ENCODE data around the gene ARHGEF37.
"Not testable (repeated sequence)": the region's sequence is repeated elsewhere in the genome, so short reads cannot be mapped to it uniquely, and the experiment has no call there.

The ARHGEF37 gene, protein sequence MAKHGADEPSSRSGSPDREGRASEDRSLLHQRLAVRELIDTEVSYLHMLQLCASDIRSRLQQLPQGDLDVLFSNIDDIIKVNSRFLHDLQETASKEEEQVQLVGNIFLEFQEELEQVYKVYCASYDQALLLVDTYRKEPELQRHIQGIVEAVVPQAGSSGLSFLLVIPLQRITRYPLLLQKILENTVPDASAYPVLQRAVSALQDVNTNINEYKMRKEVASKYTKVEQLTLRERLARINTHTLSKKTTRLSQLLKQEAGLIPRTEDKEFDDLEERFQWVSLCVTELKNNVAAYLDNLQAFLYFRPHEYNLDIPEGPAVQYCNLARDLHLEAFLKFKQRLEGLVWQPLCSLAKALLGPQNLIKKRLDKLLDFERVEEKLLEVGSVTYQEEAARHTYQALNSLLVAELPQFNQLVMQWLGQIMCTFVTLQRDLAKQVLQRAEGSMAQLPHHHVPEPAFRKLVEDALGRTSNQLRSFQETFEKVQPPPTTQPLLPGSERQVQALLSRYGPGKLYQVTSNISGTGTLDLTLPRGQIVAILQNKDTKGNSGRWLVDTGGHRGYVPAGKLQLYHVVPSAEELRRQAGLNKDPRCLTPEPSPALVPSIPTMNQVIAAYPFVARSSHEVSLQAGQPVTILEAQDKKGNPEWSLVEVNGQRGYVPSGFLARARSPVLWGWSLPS

DNA sequence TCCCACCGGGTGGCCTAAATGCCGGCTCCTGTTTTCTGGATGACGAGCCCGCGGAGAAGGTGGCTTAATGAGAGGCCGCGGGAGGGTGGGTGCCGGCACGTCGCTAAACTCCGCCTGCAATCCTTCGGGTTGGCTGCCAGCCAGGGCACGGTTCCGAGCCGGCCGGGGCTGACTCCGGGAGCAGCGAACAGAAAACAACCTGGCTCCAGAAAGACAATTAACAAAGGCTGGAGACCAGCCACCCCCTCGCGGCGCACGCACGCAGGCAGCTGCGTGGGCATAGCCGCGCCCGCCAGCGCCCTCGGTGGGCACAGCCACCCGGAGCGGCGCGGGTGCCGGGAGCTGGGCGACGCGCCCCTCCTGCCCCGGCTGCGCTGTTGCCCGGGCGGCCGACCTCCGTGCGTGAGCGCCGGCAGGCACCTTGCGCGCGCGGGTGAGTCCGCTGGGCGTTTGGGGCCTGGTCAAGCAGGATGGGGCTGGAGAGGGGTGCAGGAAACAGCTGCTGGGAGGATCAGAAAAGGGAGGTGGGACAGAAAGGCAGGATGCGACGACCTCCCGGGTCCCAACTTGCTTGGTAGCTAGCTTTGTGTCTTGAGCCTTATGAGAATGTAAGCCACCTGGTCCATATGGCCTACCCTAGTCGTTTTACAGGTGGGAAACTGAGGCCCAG lies at the start of gene ARHGEF37:
Gene ARHGEF37 (plus strand): TSS at position 307 of the 670 bp plus-strand sequence. CDS start 16,272 bp downstream, outside the sequence.
- peak; percentile 40 for DNase-seq

DNA sequence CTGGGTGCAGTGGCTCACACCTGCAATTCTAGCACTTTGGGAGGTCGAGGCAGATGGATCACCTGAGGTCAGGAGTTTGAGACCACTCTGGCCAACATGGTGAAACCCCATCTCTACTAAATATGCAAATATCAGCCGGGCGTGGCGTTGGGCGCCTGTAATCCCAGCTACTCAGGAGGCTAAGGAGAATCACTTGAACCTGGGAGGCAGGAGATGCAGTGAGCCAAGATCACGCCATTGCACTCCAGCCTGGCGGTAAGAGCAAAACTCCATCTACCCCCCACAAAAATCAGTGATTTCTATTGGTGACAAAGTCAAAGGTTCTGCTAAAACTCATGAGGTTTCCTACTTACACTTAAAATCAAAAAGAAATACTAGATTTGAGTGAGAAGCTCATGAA lies 48.9 kb upstream of the ARHGEF37 start:
- DNase-seq = no peak

DNA sequence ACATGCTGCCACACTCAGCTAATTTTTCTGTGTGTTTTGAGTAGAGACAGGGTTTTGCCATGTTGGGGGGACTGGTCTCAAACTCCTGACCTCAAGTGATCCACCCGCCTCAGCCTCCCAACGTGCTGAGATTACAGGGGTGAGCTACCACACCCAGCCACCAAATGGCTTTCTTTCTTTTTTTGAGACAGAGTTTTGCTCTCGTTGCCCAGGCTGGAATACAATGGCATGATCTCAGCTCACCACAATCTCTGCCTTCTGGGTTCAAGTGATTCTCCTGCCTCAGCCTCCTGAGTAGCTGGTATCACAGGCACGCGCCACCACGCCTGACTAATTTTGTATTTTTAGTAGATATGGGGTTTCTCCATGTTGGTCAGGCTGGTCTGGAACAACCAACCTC lies 45.5 kb upstream of the ARHGEF37 start:
- DNase-seq = not testable (repeated sequence)

DNA sequence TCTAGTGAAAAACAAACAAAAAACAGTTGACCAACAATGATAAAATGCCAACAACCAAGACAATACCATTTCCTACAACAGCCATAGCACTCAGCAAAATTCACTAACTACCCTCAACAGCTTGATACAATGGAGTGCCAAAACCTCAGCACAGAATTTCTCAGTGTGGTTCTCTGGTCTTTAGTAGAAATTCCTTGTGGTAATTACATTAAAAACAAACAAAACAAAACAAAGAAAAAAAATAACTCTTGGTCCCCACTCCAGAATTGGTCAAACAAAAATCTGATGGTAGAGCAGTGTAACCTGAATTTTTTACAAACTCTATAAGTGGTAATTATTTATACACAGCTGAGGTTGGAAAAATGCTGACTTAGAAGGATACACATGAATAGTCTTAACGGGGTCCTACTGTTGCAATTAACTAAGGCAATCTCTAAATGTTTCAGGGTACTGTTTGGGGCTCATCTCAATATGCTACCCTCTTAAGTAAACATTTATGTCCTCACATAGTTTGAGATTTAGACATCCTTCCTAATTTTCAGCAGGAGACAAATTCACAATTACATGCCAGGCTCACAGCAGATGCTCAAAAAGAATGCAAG lies 43.8 kb upstream of the ARHGEF37 start:
- no peak for DNase-seq

DNA sequence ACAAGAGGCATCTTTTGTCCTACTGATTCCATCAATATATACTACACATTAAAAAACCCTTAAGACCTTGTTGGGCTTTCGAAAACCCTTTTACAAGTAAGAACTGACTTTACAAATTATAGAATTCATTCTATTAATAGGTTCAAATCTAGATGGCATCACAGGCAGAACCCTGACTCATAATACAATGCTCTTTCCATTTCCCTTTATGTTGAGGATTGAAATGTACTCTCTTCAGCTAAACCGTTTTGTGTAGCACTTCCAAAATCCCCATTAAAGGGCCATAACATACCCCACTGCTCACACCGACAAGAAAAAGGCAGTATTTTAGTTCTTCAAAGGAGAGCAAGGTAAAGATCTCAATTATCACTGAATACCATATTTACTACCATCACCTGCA lies 41.2 kb upstream of the ARHGEF37 start:
- DNase-seq = no peak

DNA sequence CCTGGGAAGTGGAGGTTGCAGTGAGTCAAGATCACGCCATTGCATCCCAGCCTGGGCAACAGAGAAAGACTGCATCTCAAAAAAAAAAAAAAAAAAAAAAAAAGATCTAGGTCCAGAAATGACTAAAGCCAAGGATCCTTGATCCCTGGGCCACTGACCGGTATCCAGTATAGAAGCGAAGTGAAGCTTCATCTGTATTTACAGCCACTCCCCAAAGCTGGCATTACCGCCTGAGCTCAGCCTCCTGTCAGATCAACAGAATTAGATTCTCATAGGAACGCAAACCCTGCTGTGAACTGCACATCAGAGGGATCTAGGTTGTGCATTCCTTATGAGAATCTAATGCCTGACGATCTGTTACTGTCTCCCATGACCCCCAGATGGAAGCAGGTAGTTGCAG lies 39.4 kb upstream of the ARHGEF37 start:
- no peak for DNase-seq

DNA sequence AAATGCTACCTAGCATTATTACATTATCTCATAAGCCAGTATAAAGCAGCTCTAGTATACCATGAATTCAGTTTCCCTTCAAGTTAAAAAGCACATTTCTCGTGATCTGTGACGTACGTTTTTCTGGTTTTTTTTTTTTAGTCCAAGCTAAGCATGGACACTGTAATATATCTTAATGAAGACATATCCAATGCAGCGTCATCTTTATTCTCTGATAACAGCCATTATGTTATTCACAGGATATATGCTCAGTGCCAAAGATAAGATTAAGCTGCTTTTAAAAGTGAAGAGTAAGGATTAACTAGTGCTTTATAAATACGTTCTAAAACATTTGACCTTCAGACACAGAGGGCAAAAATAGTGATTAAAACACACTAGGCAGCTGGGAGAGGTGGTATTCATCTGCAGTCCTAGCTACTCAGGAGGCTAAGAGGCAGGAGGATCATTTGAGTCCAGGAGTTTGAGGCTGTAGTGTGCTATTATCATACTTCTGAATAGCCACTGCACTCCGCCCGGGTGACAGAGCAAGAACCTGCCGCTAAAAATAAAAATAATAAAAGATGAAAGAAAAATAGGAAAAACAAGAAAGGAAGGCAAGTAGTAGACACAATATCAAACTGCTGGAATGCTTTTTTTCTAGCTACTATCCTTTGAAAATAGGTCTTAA lies 37.8 kb upstream of the ARHGEF37 start:
- DNase-seq = no peak

DNA sequence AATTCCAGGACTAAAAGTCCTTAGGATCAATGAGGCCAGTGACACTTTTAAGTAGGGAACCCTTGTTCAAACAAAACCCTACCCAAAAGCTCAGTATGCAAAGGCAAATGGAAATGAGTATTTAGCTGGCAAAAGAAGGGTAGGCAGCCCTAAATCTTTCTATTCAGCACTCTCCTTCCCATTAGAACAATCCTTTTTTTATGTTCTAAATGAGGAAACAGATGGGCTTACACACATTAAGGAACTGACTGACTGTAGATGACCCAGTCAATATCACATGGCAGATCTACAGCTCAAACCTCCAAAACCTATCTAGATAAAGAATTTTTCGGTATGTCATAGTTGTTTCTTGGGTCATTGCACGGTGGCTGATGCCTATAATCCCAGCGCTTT lies 37.3 kb upstream of the ARHGEF37 start:
- DNase-seq = no peak

DNA sequence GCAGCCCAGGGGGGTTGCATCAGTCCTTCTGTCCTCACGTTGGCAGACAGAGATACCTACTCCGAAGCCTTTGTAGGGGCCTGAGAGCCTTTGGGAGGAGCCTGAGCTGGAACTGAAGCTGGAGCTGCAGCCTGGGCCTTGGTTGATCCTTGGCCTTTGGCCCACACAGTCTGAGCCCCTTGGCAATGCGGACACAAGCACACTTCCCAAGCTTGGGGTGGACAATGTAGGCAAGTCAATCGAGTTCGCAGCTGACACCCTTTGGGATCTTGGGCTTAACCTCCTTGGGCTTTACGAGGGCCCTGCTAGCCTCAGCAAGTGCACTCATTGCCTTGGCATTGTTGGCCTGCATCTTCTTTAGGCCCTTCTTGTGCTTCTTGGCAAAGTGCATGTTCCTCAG lies 36.0 kb upstream of the ARHGEF37 start:
- DNase-seq = no peak

DNA sequence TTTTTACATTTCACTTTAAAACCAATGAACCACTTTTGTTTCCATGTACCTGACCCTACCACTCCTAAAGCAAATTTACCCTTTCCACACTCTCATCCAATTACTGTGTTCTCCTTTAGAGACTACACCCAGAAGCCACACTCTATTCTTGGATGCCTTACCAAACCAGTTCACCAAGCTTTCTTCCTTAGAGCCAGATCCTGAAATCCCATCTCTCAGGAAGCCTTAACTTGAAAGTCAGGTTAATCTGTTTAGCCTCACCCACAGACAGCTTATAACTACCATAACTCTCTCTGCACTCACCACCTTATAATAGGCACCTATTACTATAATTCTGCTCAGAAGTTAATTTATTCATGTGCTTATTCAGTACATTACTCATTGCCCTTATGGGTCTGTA lies 34.3 kb upstream of the ARHGEF37 start:
- DNase-seq = no peak

DNA sequence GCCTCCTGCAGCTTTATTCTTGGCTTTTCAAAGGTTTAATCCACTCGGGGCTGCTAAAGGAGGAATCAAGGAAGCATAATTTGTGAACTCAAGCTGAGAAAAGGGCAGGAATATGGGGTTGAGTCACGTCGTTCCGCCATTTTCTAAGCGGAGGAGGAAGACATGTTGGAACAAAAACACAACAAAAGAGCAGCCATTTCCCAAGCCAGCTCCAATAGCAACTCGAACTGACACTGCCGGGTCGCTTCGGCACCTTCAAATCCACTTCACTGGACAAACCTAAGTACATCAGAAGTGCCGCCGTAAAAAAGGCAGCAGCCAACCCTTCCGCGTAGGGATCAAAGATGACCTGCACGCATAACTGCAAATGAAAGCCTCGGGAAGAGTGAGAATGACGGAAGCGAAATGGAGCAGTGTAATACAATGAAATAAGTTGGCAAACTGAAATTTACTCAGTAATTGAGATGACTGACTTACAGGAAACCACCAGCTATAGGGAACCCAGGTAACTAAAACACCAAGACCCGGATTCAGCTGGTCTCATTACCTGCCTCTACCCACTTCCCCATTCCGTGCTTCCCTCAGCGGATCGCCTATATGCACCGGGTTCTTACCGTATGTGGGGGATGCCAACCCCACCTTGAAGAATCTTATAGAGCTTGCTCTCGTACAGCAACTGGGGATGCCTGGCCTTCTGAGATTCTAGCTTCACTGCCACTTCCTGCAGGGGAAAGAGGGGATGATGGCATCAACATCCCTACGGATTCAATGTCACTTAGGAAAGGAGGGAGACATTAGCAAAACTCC lies 31.6 kb upstream of the ARHGEF37 start:
- peak; percentile 64 for DNase-seq

DNA sequence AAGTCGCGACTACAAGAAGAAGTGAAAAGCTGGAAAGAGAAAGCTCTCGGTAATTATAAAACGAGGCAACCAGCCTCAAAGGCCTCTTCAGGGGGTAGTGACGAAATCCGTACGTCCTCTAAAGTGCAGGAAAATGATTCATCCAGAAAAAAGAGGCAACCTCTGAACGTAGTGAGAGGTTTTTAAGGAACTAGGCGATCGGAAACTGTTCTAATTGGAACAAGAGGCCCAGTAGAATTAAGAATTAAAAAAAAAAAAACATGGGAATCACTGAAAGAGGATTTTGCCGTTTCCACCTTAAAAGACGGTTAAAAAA lies 31.1 kb upstream of the ARHGEF37 start:
- DNase-seq = peak; percentile 70

DNA sequence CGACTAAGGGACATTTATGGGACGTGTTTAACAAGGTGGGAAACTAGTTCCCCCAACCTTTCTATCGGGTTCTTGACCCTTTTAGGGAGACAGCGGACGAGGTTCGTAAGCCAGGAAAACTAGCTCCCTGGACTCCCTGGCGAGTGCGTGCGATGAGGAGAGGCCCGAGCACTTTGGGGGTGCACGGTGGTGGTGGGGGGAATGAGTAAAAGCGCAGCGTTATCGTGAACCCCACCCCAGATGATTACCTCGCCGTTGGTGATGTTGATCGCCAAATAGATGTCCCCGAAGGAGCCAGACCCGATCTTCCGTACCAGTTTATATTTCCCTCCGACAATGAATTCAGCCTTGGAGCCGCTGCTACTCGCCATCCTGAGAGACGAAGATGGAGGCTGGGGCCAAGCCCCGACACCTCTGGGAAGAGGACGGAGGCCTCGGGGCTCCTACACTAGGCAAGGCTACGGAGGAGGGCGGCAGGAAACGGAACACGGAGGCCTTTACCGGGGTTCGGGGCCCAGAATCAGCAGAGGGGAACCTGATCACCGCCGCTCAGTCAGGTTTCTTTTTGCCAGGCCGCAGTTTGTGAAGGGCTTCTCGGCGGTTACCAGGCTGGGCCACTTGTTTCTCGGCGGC lies 30.6 kb upstream of the ARHGEF37 start:
- no peak for DNase-seq

DNA sequence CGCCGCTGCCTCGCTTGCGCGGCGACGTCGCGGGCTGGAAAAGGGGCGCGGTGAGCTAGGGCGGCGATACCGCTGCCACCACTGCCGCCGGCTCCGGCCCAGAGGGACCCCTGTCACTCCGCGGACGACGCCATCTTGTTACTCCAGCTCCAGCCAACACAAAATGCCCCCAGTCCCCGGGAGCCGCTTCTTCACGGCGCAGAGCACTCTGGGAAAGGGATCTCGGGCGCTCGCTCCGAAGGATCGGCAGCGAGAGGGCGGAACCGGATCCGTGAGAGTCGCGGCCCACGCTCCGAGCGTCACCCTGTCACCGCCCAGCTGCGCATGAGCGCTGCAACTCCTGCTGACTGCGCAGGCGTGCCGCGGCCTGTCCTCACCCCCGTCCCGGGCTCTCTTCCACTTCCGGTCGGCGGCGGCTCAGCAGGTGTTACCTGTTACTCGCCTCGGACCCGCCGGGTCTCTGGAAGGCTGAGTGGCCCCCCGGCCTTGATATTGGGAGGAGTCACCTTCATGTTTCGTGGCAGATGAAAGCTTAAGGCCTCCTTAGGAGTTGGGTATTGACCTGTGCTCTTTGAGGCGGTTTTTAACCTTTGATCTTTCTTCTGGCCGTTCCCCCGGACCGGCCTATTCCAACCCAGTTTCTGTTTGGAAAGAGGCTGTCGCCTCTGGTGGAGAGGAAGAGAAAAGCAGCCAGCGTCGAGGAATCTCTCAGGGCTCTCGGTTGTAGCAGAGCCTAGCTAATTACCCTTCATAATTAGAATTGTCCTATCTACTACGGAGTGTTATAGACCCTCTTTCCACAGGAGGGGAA lies 29.9 kb upstream of the ARHGEF37 start, which contains the start of gene CSNK1A1:
Gene CSNK1A1 (minus strand): TSS at position 213 of the 811 bp plus-strand sequence. CDS start 475 bp downstream, outside the sequence.
- DNase-seq = peak; percentile 98

DNA sequence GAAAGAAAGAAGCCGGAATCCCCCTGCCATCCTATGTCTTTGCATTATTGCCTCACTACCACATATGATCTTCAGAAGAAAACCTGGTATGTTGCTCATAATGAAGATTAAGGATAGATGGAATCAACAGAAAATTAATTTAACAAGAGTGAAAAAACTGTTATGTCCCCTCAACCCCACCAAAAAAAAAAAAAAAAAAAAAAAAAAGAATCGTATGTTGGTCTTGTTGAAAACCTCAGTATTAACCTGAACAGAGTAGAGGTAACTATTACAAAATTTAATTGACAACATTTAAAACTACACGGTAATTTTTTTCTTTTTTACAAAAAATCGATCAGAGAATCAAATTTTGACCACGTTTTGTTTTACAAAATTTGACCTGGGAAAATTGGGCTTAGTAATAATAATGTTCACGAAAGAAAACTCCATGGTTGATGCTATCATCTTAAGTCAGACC lies 29.2 kb upstream of the ARHGEF37 start:
- no peak for DNase-seq

DNA sequence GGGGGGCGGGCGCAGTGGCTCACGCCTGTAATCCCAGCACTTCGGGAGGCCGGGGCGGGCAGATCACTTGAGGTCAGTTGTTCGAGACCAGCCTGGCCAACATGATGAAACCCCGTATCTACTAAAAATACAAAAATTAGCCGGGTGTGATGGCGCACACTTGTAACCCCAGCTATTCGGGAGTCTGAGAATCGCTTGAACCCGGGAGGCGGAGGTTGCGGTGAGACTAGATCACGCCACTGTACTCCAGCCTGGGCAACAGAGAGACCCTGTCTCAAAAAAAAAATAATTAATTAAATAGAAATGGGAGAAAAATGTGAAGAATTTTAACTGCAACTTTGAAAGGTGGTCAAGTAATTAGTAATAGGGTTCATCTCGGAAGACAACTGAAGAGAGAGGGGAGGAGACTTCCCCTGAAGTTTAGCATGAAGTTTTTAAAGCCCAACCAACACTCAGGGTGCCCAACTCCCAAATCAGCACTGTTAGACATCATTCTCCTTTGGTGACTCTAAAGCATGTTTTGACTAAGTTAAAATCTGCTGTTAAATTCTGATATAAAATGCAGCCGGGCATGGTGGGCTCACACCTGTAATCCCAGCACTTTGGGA lies 28.6 kb upstream of the ARHGEF37 start:
- peak; percentile 38 for DNase-seq

DNA sequence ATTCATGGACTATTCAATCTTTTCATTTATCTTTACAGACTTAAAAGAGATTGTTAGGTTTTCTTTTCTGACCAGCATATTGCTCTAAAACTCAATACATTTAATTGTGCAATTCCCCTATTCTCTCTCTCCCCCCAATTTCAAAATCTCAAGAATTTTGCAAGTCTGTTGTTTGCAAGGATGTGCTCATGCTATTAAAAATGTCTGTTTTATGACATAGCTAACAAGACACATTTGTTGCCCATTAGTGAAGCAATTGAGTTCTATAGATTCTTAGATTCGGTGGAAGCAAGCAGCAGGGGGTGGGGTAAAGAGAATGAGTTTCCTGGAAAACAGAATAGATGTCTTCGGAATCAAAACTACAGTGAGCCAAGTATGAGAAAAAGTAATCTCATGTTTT lies 21.6 kb upstream of the ARHGEF37 start:
- peak; percentile 76 for DNase-seq

DNA sequence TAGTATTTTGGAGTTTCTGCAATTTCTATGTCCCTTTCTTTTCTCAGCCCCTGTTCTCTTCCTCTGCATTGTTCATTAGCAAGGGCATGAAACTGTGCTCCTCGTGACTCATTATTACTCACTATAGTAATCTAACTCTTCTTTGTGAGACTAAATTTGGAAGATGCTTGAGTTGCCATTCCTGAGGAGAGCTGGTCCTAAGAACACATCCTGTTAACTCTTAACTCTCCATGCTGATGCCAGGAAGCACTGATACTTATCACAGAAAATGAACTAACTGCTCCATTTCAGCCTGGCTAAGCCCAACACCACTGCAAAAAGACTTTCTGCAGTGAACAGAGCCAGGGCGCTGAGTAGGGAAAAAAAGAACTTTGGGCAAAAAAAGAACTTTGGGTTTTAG lies 19.4 kb upstream of the ARHGEF37 start:
- DNase-seq = peak; percentile 97

DNA sequence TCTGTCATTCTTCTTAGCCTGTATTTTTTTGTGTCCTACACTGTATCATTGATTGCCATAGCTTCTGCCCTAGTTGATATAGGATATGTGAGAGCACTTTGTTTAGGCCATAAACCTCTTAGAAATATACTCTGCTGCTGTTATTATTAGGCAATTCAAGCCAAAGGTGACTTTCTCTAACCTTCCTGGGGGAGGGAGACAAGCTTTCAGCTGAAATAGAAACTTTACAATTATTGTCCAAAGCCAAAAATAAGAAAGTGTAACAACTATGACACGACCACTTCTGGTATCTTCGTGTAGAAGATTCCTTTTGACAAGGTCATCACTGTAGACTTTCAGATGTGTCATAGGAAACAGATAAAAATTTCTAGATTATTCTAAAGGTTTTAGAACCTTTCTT lies 17.8 kb upstream of the ARHGEF37 start:
- DNase-seq = peak; percentile 73

DNA sequence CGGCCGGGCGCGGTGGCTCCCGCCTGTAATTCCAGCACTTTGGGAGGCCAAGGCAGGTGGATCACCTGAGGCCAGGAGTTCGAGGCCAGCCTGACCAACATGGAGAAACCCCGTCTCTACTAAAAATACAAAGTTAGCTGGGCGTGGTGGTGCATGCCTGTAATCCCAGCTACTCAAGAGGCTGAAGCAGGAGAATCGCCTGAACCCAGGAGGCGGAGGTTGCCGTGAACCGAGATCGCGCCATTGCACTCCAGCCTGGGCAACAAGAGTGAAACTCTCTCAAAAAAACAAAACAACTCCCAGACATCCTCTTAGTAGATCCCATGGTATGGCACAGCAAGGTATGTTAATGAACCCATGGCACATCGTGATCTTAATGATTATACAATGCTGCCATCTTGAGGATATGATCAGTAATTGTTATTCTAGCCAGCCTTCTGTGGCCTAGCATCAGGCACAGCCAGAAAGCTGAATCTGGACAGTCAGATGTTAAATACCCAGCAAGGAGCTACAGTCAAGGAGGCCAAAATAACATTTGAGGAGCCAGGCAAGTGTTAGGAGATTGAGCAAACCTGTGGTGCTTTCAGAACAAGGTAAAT lies 16.7 kb upstream of the ARHGEF37 start:
- peak; percentile 85 for DNase-seq
